GM21825 (cell line): Measurements from ENCODE around the gene SFSWAP.
"Not testable (repeated sequence)": the region's sequence is repeated elsewhere in the genome, so short reads cannot be mapped to it uniquely, and the experiment has no call there.

Experiments
- ATAC-seq: cut with Tn5 transposase; IDR thresholded peaks from one replicate; pipeline ENCODE4 v1.9.1; 2021; ENCODE audit warnings: mild to moderate bottlenecking, moderate library complexity; ENCODE audit not compliant: unreplicated experiment

The SFSWAP gene

DNA sequence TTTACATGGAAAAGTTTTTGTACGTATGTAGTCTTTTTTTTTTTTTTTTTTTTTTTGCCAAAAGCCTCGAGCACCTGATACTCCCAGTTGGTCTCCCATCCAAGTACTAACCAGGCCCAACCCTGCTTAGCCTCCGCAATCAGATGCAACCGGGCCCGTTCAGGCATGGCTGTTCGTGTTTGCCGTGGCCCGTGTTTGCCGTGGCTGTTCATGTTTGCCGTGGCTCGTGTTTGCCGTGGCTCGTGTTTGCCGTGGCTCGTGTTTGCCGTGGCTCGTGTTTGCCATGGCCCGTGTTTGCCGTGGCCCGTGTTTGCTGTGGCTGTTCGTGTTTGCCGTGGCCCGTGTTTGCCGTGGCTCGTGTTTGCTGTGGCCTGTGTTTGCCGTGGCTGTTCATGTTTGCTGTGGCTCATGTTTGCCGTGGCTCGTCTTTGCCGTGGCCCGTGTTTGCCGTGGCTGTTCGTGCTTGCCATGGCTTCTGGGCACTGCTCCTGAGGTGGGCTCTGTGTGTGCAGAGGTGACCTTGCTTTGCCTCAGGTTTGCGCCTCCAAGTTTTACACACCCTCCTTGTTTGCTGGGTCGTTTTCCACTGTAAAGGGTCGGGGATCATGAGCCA is 90.5 kb downstream of the SFSWAP start:
- ATAC-seq: no peak

DNA sequence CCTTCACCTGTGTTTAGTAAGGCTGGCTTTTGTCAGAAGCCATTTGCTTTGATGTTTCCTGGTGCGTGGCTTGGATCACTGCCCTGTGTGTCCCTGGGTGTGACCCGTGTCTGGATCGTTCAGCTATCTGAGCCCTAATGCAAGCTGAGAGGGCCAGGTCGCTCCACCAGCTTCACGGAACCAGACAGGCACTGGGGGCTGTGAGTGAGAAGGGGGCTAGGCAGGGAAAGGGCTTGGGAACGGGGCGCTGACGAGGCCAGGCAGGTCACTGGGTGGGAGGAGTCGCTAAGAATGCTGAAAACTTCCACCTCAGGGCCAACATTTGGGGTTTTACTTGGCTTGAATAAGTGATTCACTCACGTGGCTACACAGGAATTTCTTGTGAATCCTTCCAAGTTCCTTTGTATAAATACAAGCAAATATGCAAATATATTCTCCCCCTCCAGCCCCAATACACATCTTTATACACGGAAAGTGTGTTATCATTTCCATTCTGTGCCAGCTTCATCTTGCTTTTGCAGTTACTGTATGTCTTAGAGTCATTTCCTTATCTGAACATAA is 93.2 kb downstream of the SFSWAP start:
- no peak for ATAC-seq

DNA sequence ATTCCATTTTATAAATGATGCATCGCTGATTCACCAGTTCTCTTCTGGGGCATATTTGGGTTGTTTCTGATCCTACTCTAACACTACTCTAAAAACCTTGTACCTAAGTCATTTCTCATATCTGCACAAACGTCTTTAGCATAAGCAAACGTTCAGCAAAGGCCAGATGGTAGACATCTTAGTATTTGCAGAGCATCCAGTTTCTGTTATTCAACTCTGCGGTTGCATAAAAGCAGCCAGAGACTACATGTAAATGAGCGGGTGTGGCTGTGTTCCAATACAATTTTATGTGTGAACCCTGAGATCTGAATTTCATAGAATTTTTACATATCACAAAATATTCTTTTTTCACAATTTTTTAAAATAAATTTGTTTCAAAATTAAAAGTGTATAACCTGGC is 94.5 kb downstream of the SFSWAP start:
- ATAC-seq: no peak

DNA sequence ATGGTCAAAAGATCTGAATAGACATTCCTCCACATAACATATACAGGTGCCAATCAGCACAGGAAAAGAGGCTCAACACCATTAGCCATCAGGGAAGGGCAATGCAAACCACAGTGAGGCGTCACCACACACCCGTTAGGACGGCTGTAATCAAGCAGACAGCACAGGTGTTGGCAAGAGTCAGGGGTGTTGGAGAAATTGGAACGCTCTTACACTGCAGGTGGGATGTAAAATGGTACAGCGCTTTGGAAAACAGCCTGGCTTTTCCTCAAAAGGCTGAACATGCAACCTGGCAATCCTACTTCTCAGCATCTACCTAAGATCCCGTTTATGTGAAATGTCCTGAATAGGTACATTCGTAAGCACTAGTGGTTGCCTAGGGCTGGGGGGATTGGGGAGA is 95.8 kb downstream of the SFSWAP start:
- no peak for ATAC-seq

DNA sequence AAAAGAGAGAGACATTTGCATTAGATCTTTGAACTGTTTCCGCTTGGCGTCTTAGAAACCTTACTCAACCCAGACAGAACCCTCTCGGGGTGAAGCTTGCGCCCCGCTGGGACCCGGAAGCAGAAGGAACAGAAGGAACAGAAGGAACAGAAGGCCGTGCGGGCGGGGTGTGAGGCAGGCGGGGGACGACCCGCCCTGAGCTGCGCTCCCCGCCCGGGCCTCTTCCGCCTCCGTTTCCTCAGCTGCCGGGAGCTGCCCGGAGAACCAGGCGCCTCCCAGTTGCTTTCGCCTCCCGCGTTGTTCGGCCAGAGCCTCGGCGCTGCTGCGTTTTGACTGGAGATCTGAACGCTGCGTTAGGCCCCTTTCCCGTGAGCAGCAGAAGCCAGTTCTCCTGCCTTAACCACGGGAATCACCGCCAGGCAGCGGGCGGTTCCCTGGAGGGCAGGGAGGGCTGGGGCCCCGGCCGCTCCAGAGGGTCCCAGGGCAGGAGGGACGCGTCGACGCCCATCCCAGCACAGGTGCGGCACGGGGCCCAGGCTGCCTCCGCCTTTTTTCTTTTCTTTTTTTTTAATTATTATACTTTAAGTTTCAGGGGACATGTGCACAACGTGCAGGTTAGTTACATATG is 98.0 kb downstream of the SFSWAP start:
- ATAC-seq: no peak

DNA sequence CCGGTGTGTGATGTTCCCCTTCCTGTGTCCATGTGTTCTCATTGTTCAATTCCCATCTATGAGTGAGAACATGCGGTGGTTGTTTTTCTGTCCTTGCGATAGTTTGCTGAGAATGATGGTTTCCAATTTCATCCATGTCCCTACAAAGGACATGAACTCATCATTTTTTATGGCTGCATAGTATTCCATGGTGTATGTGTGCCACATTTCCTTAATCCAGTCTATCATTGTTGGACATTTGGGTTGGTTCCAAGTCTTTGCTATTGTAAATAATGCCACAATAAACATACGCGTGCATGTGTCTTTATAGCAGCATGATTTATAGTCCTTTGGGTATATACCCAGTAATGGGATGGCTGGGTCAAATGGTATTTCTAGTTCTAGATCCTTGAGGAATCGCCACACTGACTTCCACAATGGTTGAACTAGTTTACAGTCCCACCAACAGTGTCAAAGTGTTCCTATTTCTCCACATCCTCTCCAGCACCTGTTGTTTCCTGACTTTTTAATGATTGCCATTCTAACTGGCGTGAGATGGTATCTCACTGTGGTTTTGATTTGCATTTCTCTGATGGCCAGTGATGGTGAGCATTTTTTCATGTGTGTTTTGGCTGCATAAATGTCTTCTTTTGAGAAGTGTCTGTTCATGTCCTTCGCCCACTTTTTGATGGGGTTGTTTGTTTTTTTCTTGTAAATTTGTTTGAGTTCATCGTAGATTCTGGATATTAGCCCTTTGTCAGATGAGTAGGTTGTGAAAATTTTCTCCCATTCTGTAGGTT is 98.8 kb downstream of the SFSWAP start:
- not testable (repeated sequence) for ATAC-seq

DNA sequence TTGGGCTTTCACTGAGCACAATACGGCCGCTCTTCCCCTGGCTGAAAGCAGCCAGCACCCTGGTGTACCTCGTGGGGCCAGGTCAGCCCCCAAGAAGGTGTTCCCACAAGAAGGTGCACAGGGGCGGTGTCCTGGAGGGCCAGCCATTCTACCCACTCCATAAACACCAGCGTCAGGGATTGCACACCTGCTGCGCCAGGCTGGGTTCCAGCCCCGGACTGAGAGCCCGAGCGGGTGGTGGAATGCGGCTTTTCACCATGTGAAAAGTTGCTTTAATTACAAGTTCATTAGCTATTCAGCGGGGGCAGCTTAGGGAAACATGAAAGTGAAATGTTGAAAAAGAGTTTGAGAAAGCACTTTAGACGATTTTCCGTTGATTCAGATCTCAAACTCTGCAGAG is 99.8 kb downstream of the SFSWAP start:
- ATAC-seq: no peak

DNA sequence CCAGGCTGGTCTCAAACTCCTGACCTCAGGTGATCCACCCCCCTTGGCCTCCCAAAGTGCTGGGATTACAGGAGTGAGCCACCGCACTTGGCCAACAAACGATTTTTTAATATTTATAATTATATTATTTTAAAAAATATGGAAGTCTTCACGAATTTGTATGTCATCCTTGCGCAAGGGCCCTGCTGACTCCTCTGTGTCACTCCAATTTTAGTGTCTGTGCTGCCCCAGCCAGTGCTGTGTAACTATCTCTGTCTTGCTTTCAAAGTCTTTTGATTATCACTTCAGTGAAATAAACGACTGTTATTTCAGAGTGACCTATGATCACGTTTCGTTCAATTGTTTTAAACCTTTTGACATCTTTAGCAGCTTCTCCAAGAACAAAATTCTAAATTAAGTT is 104.2 kb downstream of the SFSWAP start:
- no peak for ATAC-seq

DNA sequence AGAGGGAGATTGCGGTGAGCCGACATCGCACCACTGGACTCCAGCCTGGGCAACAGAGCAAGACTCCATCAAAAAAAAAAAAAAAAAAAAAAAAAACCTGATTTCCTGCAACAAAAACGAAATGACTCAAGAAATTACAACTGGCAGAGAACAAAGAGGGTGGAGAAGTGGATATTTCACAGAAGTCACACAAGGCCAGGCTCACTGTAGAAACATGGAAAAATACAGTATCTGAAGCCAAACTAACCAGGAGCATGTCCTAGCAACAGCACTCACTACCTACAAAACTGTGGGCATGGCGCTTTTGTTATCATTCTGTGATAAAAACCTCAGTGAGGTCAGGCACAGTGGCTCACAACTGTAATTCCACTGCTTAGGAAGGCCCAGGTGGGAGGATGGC is 105.6 kb downstream of the SFSWAP start:
- no peak for ATAC-seq

DNA sequence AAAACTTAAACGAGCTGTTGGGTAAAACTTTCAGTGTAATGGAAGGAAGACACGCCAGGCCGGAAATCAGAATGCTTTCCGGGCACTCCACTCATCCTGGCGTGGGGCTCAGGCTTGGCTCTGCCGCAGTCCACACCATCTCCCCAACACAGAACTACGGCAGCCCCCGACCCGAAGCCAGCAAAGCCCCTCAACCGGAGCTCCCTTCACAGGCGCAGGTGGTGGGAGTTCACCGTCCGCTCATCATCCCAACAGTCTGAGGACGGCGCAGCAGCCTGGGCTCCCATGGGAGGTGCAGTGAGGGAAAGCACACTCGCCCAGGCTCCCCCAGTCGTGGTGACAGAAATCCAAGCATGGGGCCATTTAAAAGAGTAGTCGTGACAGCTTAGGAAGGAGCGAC is 106.4 kb downstream of the SFSWAP start:
- no peak for ATAC-seq

DNA sequence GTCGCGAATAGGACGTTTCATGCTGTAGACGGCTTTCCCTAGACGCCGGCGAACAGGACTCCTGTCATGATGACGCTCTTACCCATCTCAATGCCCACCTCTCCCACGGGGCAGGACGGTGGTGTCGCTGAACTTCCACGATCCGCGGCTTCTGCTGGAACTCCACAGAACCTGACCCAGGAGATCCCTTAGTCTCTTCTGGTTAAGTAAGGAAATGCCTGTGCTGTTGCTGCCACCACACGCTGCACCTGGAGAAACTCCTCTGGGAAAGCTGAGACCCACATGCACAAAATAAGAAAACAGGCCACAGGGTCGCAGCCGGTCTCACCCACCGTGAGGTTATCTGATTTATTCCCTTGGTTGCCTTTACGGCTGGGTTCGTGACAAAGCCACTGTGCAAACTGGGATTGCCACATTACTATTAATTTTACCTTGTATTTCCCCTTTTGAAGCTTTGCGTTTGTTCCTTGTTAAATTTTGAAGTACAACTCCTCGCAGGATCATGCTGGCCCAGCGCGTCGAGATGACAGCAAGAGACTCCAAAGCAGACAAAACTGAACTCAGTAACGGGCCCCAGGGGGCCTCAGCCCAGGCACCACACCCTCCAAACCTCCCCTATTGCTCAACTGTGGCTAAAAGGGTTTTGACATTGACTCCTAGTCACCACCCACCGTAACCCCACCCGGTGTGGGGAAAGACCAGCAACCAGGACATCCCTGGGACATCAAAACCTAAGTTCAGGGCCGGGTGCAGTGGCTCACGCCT is 108.1 kb downstream of the SFSWAP start:
- ATAC-seq: no peak

DNA sequence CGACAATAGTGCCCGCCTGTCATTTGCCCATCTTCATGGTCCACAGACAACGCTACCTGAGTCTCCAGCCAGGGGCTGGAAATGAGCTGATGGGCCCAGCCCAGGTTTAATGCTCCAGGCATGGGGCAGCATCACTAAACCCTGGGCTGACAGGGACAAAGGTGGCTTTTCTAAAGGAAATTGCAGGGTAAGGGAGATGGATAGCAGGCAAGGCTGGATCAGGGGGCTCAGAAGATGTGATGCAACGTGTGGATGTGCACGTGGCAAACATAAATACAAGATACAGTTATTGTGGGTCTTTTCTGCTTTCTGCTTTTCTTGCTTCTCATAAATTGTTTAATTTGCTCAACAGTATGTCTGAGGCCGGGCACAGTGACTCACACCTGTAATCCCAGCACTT is 113.6 kb downstream of the SFSWAP start:
- no peak for ATAC-seq

DNA sequence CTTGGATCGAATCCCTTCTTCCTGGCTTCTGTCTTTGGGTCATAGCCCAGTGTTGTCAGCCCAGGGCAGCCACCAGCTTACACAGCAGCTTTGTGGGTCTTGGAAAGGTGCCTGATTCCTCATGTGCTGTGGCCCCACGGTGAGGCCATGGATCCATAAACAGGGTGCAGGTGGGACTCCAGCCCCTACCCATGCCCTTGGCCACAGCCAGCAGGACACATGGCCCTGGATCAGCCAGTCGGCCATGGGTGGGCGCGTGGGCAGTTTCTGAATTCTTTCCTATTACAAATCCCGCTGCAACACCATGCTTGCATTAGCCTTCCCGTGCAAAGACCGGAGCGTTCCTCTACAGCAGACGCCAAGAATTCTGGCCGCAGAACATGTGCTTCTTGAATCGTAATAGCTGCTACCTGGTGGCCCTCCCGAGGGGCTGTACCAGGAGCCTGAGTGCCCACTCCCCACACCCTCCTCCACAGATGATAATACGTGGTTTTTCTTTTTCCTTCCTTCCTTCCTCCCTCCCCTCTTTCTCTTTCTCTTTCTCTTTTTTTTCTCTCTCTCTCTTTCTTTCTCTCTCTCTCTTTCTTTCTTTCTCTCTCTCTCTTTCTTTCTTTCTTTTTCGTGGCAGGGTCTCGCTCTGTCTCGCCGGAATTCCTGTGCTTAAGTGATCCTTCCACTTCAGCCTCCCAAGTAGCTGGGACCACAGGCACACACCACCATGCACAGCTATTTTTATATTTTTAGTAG is 114.4 kb downstream of the SFSWAP start:
- no peak for ATAC-seq

DNA sequence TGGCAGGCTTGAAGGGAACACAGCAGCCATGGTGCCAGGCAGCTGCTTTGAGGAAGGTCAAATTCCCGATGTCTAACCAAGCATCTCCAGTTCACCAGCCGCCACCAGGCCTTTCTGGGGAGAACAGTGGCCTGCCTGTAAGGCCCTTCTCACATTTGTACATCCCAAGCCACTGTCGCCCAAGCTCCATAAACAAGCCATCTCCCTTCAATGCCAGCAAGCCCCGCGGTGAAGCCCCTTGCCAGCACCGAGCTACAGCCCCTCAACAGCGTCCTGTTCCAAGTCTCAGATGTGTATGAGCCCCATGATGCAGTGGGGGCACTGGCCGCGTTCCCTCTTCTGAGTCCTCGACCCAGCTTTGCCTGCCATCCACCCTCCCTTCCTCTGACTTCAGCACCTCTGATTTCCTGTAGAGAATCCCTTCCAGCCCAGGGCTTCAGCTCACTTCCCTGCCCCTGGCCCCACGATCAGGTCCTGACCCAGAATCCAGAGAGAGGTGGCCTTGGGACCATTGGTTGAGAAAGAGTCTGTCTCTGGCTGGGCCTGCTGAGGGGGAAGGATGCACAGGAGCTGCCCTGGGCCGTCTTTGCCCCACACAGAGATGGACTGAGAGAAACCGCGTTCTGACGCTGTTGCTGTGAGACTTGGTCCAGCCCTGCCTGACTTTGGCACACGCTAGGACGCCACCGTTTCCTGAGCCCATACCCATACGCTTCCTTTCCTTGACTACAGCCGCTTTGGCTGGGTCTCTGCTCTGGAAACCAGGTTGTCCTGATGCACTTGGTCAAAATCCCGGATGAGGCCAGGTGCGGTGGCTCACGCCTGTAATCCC is 115.4 kb downstream of the SFSWAP start:
- no peak for ATAC-seq

DNA sequence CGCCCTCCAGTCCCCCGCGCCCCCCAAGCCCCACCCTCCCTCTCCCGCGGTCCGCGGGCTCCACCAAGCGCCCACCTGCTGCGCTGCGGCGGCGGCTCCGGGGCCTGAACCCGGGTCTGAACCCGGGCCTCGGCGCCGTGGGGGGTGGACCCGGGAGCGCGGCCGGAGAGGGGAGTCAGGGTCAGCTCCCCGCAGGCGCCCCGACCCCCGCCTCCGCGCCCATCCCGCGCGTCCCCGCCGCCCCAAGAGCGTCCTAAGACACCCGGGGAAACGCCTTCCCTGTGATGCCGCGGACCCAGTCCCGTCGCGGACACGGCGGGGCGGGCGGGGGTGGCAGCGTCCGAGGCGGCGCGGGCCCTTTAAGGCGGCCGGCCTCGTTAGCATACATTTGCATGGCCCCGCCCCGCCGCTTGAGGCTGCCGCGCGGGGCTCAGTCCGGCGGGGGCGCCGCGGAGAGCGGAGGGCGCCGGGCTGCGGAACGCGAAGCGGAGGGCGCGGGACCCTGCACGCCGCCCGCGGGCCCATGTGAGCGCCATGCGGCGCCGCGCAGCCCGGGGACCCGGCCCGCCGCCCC is 117.2 kb downstream of the SFSWAP start, which contains the start of gene MMP17:
TSS of gene MMP17 (plus strand) at position 433 of the 574 bp plus-strand sequence. CDS start at position 535, 102 bp downstream.
- peak; percentile 53 for ATAC-seq

DNA sequence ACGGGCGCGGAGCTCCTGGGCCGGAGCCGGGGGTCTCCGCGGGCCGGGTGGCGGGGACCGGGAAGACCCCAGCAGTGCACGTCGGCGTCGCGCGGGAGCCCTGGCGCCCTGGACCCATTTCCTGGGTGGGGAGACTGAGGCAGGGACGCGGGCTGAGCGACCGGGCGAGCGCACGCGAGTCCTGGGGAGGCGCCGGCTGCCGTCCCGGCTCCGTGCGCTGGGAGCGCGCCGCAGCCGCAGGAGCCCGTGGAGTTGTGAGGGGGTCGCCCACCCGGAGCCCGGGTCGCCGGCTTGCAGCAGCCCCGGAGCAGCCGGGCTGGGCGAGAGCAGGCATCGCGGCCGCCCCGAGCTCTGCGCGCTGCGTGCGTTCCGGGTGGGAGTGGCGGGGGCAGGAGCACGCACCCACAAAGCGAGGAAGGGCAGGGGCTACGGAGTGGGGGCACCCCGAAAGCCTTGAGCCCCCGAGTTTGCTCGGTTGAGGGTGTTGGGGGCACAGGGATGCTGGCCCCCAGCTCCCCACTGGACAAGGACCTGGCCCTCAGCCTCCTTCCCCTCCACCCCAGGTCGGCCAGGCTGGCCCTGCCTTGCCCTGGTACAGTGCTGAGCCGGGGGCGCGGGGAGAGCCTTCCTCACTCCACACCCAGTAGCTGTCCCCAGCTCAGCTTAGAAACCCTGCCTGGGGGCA is 117.9 kb downstream of the SFSWAP start:
- no peak for ATAC-seq

DNA sequence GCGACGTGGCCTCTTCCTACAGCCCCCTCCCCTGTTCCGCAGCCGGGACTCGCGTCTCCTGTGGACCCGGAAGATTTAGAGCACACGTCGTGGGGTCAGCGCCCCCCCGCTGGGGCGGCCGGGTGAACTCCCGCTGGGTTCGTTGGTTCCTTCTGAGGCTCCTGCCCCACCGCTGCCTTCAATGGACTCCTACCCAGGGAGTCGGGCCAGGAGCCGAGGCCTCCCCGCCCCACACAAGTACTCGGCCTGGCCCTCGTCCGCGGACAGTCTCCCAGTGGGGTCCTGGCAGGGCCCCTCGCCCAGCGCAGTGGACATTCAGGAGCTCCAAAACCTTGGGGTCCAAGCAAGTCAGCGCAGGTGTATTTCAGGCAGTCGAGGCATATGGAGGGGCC is 118.5 kb downstream of the SFSWAP start:
- ATAC-seq: no peak

DNA sequence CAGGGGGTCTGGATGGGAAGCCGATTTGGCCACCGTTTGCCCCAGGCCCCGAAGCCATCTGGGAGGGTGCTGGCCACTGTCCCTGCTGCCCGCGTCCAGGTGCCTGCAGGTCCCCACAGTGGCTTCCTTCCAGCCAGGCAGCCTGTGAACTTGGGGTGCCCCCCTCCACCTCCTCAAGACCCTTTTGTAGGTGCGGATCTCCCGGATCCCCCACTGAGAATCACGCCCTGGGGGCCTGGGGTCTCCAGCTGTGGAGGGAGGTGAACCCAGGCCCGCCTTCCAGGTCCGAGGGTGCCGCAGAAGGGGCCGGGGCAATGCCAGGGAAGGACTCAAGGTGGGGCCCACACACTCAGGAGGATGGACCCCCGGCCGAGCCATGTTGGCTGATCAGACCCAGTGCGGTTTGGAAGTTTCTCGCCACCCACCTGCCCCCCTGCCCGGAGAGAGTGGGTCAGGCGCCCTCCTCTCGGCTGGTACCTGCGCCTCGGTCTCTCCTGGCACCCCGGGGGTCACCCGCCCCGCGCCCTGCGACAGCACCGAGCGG is 119.0 kb downstream of the SFSWAP start:
- no peak for ATAC-seq
